Astrocyte of the cerebellum (primary cell): ENCODE results near the gene FOXO3.

ENCODE experiments used
- DNase-seq: peaks from one replicate; pipeline ENCODE4 v3.0.0-alpha.2; 2011; ENCODE audit warnings: low read depth
- H3K4me3 ChIP-seq: 2 replicates; pipeline ENCODE4 v1.5.1; 2011; ENCODE audit warnings: mild to moderate bottlenecking, low read depth, low read length, moderate library complexity
- in situ Hi-C: cut with HindIII; loops from 2 replicates; pipeline ENCODE4 v1.10.0; 2017; ENCODE audit warnings: low sequenced_read_pairs
- TF ChIP-seq, protein P1 (sequence below): IDR thresholded peaks from 2 replicates; pipeline ENCODE4 v1.5.1; 2012; ENCODE audit warnings: low read length, low read depth, moderate library complexity, mild to moderate bottlenecking; ENCODE audit errors: missing control alignments

The FOXO3 gene

GRCh38 chr6:108733706-108734265 lies 173.1 kb downstream of the FOXO3 start:
- H3K4me3 ChIP-seq: no peak overlapping the region
- in situ Hi-C loops: no loop called here
- no peak for DNase-seq
- TF ChIP-seq, protein P1, sequence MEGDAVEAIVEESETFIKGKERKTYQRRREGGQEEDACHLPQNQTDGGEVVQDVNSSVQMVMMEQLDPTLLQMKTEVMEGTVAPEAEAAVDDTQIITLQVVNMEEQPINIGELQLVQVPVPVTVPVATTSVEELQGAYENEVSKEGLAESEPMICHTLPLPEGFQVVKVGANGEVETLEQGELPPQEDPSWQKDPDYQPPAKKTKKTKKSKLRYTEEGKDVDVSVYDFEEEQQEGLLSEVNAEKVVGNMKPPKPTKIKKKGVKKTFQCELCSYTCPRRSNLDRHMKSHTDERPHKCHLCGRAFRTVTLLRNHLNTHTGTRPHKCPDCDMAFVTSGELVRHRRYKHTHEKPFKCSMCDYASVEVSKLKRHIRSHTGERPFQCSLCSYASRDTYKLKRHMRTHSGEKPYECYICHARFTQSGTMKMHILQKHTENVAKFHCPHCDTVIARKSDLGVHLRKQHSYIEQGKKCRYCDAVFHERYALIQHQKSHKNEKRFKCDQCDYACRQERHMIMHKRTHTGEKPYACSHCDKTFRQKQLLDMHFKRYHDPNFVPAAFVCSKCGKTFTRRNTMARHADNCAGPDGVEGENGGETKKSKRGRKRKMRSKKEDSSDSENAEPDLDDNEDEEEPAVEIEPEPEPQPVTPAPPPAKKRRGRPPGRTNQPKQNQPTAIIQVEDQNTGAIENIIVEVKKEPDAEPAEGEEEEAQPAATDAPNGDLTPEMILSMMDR: no peak
